ENCODE results near the gene MN1.

Gene MN1

DNA sequence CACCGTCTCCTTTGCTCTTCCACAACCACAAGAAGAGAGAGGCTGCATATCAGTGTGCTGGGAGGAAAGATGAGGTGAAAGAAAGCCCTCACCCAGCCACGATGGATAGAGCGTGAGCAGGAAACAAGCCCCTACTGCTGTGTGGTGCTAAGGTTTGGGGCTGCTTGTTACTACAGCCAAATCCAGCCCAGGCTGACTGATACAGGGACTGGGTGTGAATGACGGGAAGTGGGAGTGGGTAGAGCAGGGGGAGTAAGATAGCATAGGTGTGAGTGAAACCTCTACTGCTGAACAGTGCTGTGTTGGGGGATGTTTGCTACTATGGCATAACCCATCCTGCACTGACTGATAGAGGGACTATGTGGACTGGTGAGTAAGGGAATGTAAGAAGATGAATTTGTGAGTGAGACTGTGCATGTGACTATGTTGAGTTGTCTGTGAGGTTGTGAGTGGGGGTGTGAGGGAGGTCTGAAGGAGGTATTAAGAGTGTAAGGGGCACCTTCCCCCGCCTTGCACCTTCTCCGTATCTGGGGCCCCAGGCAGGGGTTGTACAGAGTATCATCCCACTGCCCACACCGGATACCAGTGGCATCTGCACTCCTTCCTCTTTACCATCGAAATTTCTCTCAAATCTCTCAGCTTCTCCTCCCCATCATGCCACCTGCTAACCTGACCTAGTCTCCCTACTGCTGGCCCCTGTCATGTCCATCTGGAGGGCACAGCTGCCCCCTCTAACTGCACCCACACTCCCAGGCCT, 91.5 kb downstream of the MN1 start:
- DNase-seq, result no peak

DNA sequence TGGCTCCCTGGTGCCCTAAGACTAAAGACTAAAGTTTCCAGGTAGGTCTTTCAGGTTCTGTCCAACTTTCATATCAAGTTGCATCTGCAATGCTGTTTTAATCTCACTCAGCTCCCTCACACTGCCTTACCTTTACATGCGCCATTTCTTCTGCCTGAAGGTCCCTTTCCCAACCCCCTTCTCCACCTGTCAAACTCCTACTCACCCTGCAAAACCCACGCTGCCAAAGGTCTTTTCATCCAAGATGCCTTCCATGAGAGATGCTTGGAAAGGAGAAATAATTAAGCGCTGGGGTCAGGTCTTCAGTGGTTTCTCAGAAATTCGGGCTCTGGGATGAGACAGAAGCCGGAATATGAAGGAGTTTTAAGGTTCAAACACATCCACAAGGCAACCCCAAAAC, 95.1 kb downstream of the MN1 start:
- DNase-seq, result no peak

DNA sequence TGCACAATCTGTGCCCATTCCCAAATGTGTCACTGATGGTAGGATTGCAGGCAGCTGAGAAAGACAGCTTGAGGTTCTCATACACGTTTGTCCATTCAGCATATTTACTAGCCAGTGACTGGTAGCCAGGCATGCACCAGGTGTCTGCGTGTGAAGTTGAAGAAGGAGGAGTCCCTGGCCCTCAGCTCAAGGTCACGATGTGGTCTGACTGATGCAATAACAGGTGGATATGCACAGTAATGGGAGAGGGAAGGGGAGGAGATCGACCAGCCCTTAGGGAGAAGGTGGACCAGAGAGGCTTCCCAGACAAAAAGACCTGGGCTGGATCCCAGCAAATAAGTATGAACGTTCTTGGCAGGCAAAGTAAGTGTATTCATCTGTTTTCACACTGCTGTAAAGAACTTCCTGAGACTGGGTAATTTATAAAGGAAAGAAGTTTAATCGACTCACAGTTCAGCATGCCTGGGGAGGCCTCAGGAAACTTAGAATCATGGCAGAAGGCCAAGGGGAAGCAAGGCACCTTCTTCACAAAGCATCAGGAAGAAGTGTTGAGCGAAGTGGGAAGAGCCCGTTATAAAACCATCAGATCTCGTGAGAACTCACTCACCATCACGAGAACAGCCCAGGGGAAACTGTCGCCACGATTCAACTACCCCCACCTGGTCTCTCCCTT, 96.0 kb downstream of the MN1 start:
- no peak for DNase-seq

GRCh38 chr22:27704581-27704980, 97.0 kb downstream of the MN1 start:
- no peak for DNase-seq

- DNase-seq, result no peak
These were observed 102.1 kb downstream of the MN1 start for GRCh38 chr22:27699383-27700019.

DNA sequence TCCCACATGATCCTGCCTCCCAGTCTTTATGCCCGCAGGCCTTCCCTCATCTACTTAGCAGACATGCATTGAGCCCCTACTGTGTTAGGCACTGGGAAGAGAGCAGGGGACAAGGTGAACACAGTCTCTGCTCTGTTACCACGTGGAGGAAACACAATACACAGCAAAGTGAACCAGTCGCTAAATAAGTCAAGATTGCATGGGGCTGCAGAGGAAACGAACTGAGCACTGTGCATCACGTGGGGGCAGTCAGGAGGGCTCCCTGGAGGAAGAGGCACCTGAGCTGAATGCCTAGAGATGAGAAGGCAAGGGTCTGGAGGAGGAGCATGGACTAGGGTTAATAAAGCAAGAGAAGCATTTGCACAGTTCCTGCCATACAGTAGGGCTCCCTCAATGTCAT, 102.7 kb downstream of the MN1 start:
- no peak for DNase-seq

All from activated CD8-positive, alpha-beta memory T cell treated with anti-CD3 and anti-CD28 coated beads for 24 hours (primary cell).